ENCODE data around the gene TMEM128. TPM values are rescaled to one million over a fixed set of nuclear protein-coding genes. Genes with fewer than 3 reads are reported as not detected.

The TMEM128 gene
- total RNA-seq, 2 experiments from 2014 or later: 13.9 to 20.6 TPM

DNA sequence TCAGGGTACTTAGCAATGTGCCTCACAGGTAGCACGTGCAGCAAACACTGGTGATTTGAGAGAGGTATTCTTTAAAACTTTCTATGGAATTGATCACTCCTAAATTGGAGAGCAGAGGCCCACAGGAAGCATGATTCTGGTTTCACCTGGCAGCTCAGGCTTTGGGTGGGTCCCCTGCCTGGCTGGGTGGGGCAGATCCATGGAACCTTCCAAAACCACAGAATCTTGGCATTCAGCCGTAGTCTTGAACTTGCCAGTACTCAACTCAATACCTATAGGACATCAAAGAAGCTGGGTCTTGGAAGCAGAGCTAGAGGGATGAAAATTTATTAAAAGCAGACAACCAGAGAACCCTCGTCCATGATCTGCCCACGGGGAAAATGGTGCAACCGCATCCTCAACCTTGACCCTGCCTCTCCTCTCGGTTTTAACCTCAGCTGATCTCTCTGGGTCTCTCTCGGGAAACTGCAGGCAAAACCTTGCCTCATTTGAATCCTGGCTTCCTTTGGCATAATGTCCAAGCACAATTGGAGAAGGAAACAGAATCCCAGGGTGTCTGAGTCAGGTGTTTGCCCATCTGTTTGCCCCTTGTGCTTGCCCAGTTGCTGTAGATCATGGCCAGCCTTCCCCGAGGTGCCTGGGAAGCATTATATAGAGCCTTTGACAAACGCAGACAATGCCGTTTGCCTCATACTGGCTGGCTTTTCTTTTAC, 44.2 kb downstream of the TMEM128 start:
- Histone ChIP-seq H3K4me2 (ENCODE audit: low read length) (no peak overlapping the region), H2AFZ (ENCODE audit: low read length) (no peak overlapping the region), H3K27ac (ENCODE audit: low read depth, low read length, poor library complexity, severe bottlenecking) (no peak overlapping the region), H4K20me1 (ENCODE audit: insufficient read depth, low read length) (no peaks in the 10 kb centered on the region), H3K4me3 (ENCODE audit: low read depth, low read length, poor library complexity, severe bottlenecking) (no peak overlapping the region), H3K36me3 (ENCODE audit: insufficient read depth, low read length) (no peaks in the 10 kb centered on the region), H3K79me2 (ENCODE audit: insufficient read depth, low read depth, low read length) (no peaks in the 10 kb centered on the region), H3K9me3 (ENCODE audit: low read length) (0 out of 2 replicates have a peak, but pooled peaks cover 5% of the 10 kb centered on the region), H3K4me1 (ENCODE audit: insufficient read depth, low read length, poor library complexity, severe bottlenecking) (no peaks in the 10 kb centered on the region), H3K9me2 (ENCODE audit: insufficient read depth, low read length) (no peaks in the 10 kb centered on the region)
- CTCF ChIA-PET (ENCODE audit: unreplicated experiment): no interaction called here
- POLR2A ChIA-PET: no interaction called here
- DNase-seq (ENCODE audit: low spot score): no peak
- TF ChIP-seq, protein P1, sequence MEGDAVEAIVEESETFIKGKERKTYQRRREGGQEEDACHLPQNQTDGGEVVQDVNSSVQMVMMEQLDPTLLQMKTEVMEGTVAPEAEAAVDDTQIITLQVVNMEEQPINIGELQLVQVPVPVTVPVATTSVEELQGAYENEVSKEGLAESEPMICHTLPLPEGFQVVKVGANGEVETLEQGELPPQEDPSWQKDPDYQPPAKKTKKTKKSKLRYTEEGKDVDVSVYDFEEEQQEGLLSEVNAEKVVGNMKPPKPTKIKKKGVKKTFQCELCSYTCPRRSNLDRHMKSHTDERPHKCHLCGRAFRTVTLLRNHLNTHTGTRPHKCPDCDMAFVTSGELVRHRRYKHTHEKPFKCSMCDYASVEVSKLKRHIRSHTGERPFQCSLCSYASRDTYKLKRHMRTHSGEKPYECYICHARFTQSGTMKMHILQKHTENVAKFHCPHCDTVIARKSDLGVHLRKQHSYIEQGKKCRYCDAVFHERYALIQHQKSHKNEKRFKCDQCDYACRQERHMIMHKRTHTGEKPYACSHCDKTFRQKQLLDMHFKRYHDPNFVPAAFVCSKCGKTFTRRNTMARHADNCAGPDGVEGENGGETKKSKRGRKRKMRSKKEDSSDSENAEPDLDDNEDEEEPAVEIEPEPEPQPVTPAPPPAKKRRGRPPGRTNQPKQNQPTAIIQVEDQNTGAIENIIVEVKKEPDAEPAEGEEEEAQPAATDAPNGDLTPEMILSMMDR (conservative IDR thresholded peaks at IDR 0.05; ENCODE audit: low read length): no peak
- TF ChIP-seq EZH2phosphoT487 (IDR thresholded peaks at IDR 0.05; ENCODE audit: borderline replicate concordance, low read depth, low read length): no peak
- intact Hi-C loops (cut with micrococcal nuclease; ENCODE audit: unreplicated experiment): no loop called here
- no TSS peak for BruUV-seq (replicated peaks)

DNA sequence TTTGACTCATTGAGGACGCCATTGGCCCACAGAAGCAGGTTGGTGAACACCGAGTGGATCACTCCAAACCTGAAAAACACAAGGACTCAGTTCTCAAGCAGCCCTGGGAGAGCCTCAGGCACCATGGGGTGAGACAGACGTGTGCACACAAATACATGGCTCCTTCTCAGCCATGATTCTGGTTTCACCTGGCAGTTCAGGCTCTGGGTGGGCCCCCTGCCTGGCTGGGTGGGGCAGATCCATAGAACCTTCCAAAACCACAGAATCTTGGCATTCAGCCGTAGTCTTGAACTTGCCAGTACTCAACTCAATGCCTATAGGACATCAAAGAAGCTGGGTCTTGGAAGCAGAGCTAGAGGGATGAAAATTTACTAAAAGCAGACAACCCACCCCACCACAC, 45.5 kb downstream of the TMEM128 start:
- Histone ChIP-seq H3K4me3 (ENCODE audit: low read depth, low read length, poor library complexity, severe bottlenecking) (no peak overlapping the region), H3K4me1 (ENCODE audit: insufficient read depth, low read length, poor library complexity, severe bottlenecking) (no peaks in the 10 kb centered on the region), H3K9me2 (ENCODE audit: insufficient read depth, low read length) (no peaks in the 10 kb centered on the region), H3K9me3 (ENCODE audit: low read length) (0 out of 2 replicates have a peak, but pooled peaks cover 5% of the 10 kb centered on the region), H2AFZ (ENCODE audit: low read length) (no peak overlapping the region), H4K20me1 (ENCODE audit: insufficient read depth, low read length) (no peaks in the 10 kb centered on the region), H3K4me2 (ENCODE audit: low read length) (no peak overlapping the region), H3K36me3 (ENCODE audit: insufficient read depth, low read length) (no peaks in the 10 kb centered on the region), H3K27ac (ENCODE audit: low read depth, low read length, poor library complexity, severe bottlenecking) (no peak overlapping the region), H3K79me2 (ENCODE audit: insufficient read depth, low read depth, low read length) (no peaks in the 10 kb centered on the region)
- intact Hi-C loops (cut with micrococcal nuclease; ENCODE audit: unreplicated experiment): no loop called here
- CTCF ChIA-PET (ENCODE audit: unreplicated experiment): no interaction called here
- DNase-seq (ENCODE audit: low spot score): no peak
- POLR2A ChIA-PET: no interaction called here
- no TSS peak for BruUV-seq (replicated peaks)
- no peak for TF ChIP-seq EZH2phosphoT487 (IDR thresholded peaks at IDR 0.05; ENCODE audit: borderline replicate concordance, low read depth, low read length)
- TF ChIP-seq, protein P1 (conservative IDR thresholded peaks at IDR 0.05; ENCODE audit: low read length): no peak

DNA sequence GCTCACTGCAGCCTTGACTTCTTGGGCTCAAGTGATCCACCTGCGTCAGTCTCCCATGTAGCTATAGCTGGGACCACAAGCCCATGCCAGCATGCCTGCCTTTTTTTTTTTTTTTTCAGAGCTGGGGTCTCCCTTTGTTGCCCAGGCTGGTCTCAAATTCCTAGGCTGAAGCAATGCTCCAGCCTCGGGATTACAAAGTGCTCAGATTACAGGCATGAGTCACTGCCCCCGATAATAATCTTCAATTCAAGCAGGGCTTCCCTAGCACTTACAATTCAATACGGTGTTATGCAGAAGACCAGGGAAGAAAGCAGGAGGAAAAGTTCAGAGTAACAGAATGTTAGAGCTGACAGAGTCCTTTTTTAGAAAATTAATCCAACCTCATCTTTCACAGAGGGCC, 47.4 kb downstream of the TMEM128 start:
- ChIA-PET CTCF (ENCODE audit: unreplicated experiment) (no interaction called here), POLR2A (interaction anchor here (0.7 kb wide), 1 partner anchor 12 kb away, joined by 3 read pairs; no protein-coding TSS in a partner anchor)
- no peak for DNase-seq (ENCODE audit: low spot score)
- Histone ChIP-seq H3K4me2 (ENCODE audit: low read length) (no peak overlapping the region), H3K36me3 (ENCODE audit: insufficient read depth, low read length) (no peaks in the 10 kb centered on the region), H3K9me3 (ENCODE audit: low read length) (no peaks in the 10 kb centered on the region), H3K9me2 (ENCODE audit: insufficient read depth, low read length) (no peaks in the 10 kb centered on the region), H2AFZ (ENCODE audit: low read length) (no peak overlapping the region), H4K20me1 (ENCODE audit: insufficient read depth, low read length) (no peaks in the 10 kb centered on the region), H3K27ac (ENCODE audit: low read depth, low read length, poor library complexity, severe bottlenecking) (no peak overlapping the region), H3K4me1 (ENCODE audit: insufficient read depth, low read length, poor library complexity, severe bottlenecking) (no peaks in the 10 kb centered on the region), H3K79me2 (ENCODE audit: insufficient read depth, low read depth, low read length) (no peaks in the 10 kb centered on the region), H3K4me3 (ENCODE audit: low read depth, low read length, poor library complexity, severe bottlenecking) (no peak overlapping the region)
- no TSS peak for BruUV-seq (replicated peaks)
- intact Hi-C loops (cut with micrococcal nuclease; ENCODE audit: unreplicated experiment): no loop called here
- TF ChIP-seq EZH2phosphoT487 (IDR thresholded peaks at IDR 0.05; ENCODE audit: borderline replicate concordance, low read depth, low read length): no peak
- TF ChIP-seq, protein P1 (conservative IDR thresholded peaks at IDR 0.05; ENCODE audit: low read length): no peak

Data from OCI-LY7 (cell line).